HepG2 (cell line): ENCODE results near the gene GP1BA. TPM values are rescaled to one million over a fixed set of nuclear protein-coding genes. Genes with fewer than 3 reads are reported as not detected.

Experiments
- ATM ChIP-seq: fragments of 450-650 bp; IDR thresholded peaks from 2 replicates; pipeline ENCODE4 v1.7.1; 2017; ENCODE audit warnings: mild to moderate bottlenecking, borderline replicate concordance
- DDIT3 ChIP-seq: sonication (generic); formaldehyde crosslinking; IDR thresholded peaks from 2 replicates; pipeline ENCODE4 v1.4.0; 2020; ENCODE audit warnings: mild to moderate bottlenecking, missing genetic modification reagents
- ETV5 ChIP-seq: IDR thresholded peaks from 2 replicates; pipeline ENCODE4 v1.6.1; 2018; ENCODE audit warnings: missing biosample characterization, missing genetic modification reagents, inconsistent platforms, borderline replicate concordance
- FOXP4 ChIP-seq: sonication (generic); formaldehyde crosslinking; IDR thresholded peaks from 2 replicates; pipeline ENCODE4 v1.4.0; 2020; ENCODE audit warnings: missing genetic modification reagents
- GATAD2A ChIP-seq: IDR thresholded peaks from 2 replicates; pipeline ENCODE4 v1.6.1; 2016
- HNF1B ChIP-seq: sonication (generic); formaldehyde crosslinking; IDR thresholded peaks from 2 replicates; pipeline ENCODE4 v1.5.1; 2020; ENCODE audit warnings: mild to moderate bottlenecking, moderate library complexity, missing genetic modification reagents
- MXI1 ChIP-seq: IDR thresholded peaks from 3 replicates; pipeline ENCODE4 v1.6.1; 2012; ENCODE audit warnings: low read depth, low read length, inconsistent platforms, borderline replicate concordance
- POGK ChIP-seq: sonication (generic); formaldehyde crosslinking; conservative IDR thresholded peaks from 2 replicates; pipeline ENCODE4 v1.8.0; 2022; ENCODE audit warnings: mild to moderate bottlenecking, moderate library complexity, missing genetic modification reagents
- ZNF275 ChIP-seq: sonication (generic); formaldehyde crosslinking; IDR thresholded peaks from 2 replicates; pipeline ENCODE4 v1.8.0; 2022; ENCODE audit warnings: missing genetic modification reagents, mild to moderate bottlenecking, inconsistent platforms, borderline replicate concordance
- ZNF407 ChIP-seq: sonication (generic); formaldehyde crosslinking; IDR thresholded peaks from one replicate; pipeline ENCODE4 v1.5.1; 2020; ENCODE audit warnings: mild to moderate bottlenecking, missing genetic modification reagents; ENCODE audit errors: not compliant biosample characterization
- ZNF619 ChIP-seq: sonication (generic); formaldehyde crosslinking; IDR thresholded peaks from 2 replicates; pipeline ENCODE4 v1.4.0; 2020; ENCODE audit warnings: mild to moderate bottlenecking, missing genetic modification reagents
- ZNF891 ChIP-seq: sonication (generic); formaldehyde crosslinking; IDR thresholded peaks from 2 replicates; pipeline ENCODE4 v1.5.0; 2020; ENCODE audit warnings: mild to moderate bottlenecking, missing genetic modification reagents
- polyA plus RNA-seq, 8 experiments: library from polyadenylated mRNA; depleted of rRNA in 3 of 8; stranded (reverse) in 7 of 8; unstranded in 1 of 8; fragments of >200 nt; fragmentation: Illumina TruSeq in 4 of 8; extraction: Trizol in 4 of 8; gene quantifications; 2 replicates each; pipeline versions ENCODE4 v1.2.1 to v1.2.3, GENCODE V29; 2011 to 2016; ENCODE audit warnings: low read depth in 4 of 8, missing spikeins in 1 of 8, mixed read lengths in 1 of 8; ENCODE audit not compliant: insufficient read depth in 1 of 8
- total RNA-seq, 5 experiments: library from RNA; depleted of rRNA; stranded (reverse); fragments of >200 nt; fragmentation: Illumina TruSeq; extraction: Trizol; gene quantifications; 2 replicates each; pipeline ENCODE4 v1.2.3, GENCODE V29; 2016; ENCODE audit warnings: low read depth in 1 of 5

The GP1BA gene
- total and polyA plus RNA-seq, 2 of the 13 experiments (the other 11 are each of a cell fraction or from before 2014, with no cell fraction given): not detected

GRCh38 chr17:4934173-4934979, 2.3 kb downstream of the GP1BA start (continued):
- no peak for TF ChIP-seq ZNF407 (CRISPR knock-in tag)
- no peak for TF ChIP-seq MXI1
- 0 out of 2 replicates have a peak, but pooled peaks have one; percentile 15 for TF ChIP-seq FOXP4 (CRISPR knock-in tag)
- TF ChIP-seq GATAD2A (CRISPR knock-in tag): 0 out of 2 replicates have a peak, but pooled peaks have one; percentile 36
- peak; percentile 23; the same call in 1 of the 2 replicates for TF ChIP-seq HNF1B
- TF ChIP-seq ZNF891 (CRISPR knock-in tag): peak; percentile 75; the same call in 1 of the 2 replicates
- TF ChIP-seq ATM: no peak
- TF ChIP-seq DDIT3 (CRISPR knock-in tag): no peak
- peak; percentile 72; the same call in 1 of the 2 replicates for TF ChIP-seq POGK (CRISPR knock-in tag)
- 0 out of 2 replicates have a peak, but pooled peaks have one; percentile 48 for TF ChIP-seq ETV5 (CRISPR knock-in tag)
- no peak for TF ChIP-seq ZNF275 (CRISPR knock-in tag)
- no peak for TF ChIP-seq ZNF619 (CRISPR knock-in tag)
